ENCODE data around the gene NAP1L5. TPM values are rescaled to one million over a fixed set of nuclear protein-coding genes. Genes with fewer than 3 reads are reported as not detected.
A peak's percentile ranks its signal among the peaks of the same experiment; 100 is the strongest.

The NAP1L5 gene
- total and polyA plus RNA-seq, 7 donors = 1.2 to 4.0 (median 3.3) TPM

DNA sequence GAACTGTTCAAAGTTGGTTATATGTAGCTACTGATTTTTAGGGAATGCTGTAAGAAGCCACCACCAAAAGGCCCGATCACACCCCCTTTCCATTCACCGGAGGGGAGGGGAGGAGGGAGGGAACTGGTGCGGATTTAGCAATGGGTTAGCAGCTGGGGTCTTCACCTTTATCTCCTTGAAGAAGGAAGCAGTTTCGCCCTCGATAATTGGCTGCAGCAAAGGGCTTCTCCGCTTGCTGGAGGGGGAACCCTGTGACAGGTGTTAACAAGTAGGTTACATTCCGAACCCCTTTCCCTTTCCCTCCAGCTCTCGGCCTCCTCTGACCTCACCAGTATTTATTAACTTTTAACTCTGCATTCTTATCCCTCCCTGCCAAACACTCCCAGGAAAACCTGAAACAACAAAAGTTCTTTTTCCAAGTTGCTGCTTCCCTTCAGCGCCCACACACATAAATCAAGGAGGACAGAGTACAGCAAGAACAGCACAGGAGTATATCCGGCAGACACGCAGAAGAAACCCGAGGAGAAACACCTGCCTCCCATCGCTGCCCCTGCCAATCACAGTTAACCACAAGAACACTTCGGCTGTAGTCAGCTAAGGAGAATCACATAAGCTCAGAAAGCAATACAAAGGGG lies 39.8 kb upstream of the NAP1L5 start:
- ATAC-seq (peak; percentile 96 to 98 (median 96)), DNase-seq (peak; percentile 49 to 83)
- Histone ChIP-seq H3K4me3 (peak overlapping the region; percentile 64), H3K4me1 (peaks cover 48% of the 10 kb centered on the region), H3K36me3 (ENCODE audit: insufficient read depth in 1 of 2, low read depth in 1 of 2) (peaks cover 2 to 63% of the 10 kb centered on the region in 2 donors), H3K27me3 (ENCODE audit: insufficient read depth in 3 of 3, low read length in 2 of 3) (no peaks in the 10 kb centered on the region), H3K27ac (peak overlapping the region; percentile 92), H3K9me3 (no peaks in the 10 kb centered on the region)
- TF ChIP-seq, protein P1, sequence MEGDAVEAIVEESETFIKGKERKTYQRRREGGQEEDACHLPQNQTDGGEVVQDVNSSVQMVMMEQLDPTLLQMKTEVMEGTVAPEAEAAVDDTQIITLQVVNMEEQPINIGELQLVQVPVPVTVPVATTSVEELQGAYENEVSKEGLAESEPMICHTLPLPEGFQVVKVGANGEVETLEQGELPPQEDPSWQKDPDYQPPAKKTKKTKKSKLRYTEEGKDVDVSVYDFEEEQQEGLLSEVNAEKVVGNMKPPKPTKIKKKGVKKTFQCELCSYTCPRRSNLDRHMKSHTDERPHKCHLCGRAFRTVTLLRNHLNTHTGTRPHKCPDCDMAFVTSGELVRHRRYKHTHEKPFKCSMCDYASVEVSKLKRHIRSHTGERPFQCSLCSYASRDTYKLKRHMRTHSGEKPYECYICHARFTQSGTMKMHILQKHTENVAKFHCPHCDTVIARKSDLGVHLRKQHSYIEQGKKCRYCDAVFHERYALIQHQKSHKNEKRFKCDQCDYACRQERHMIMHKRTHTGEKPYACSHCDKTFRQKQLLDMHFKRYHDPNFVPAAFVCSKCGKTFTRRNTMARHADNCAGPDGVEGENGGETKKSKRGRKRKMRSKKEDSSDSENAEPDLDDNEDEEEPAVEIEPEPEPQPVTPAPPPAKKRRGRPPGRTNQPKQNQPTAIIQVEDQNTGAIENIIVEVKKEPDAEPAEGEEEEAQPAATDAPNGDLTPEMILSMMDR (IDR thresholded peaks at IDR 0.05) = no peak
- intact Hi-C loops (cut with DNase I) = no loop called here
- 13 to 30% (median 15%) methylated on average over 14 of the region's 14 CpGs for WGBS, 3 donors

DNA sequence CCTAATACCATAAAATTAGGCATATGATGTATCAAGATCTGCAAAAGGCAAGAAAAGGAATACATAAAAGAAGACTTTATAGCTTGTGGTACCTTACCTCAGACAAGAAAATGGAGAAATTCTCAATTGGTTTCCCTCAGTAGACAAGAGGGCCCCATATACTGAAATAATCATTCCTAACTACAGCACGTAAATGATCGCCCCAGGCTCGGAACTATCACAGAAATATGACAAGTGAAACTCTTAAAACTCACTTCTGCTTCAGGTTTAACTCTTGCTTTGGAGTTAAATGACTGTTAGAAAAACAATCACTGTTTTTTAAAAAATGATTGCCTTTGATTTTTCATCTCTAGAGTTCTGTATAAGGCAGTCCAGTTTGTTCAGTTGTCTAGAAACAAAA lies 38.6 kb upstream of the NAP1L5 start:
- H3K9me3 ChIP-seq = no peaks in the 10 kb centered on the region
- WGBS, 3 donors = 60 to 85% (median 70%) methylated on average over 3 of the region's 3 CpGs
- TF ChIP-seq, protein P1 (IDR thresholded peaks at IDR 0.05) = no peak
- peaks cover 48% of the 10 kb centered on the region for H3K4me1 ChIP-seq
- no peak for DNase-seq
- H3K27ac ChIP-seq = peak overlapping the region; percentile 92
- intact Hi-C loops (cut with DNase I) = no loop called here
- no peak for ATAC-seq
- peak overlapping the region; percentile 64 for H3K4me3 ChIP-seq
- no peaks in the 10 kb centered on the region for H3K27me3 ChIP-seq (ENCODE audit: insufficient read depth in 3 of 3, low read length in 2 of 3)
- H3K36me3 ChIP-seq (ENCODE audit: insufficient read depth in 1 of 2, low read depth in 1 of 2) = peaks cover 4 to 66% of the 10 kb centered on the region in 2 donors

DNA sequence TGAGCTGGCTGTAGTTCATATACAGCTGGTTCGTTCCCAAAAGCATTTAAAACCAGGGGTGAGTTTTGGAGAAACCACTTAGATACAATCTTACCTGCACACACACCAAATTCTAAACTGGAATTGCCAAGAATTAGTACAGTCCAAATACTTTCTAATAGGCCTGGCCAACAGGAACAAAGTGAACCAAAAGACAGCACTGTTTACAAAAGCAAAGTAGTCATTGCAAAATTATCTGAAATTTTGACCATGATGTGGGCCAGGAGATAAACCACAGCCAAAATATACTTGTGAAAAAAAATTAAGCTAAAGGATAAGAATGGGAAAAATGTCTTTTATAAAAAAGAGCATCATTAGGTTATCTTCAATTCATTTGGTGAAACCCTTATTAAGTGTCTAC lies 37.9 kb upstream of the NAP1L5 start:
- ATAC-seq (no peak), DNase-seq (no peak)
- Histone ChIP-seq H3K4me1 (peaks cover 48% of the 10 kb centered on the region), H3K9me3 (no peaks in the 10 kb centered on the region), H3K36me3 (ENCODE audit: insufficient read depth in 1 of 2, low read depth in 1 of 2) (peaks cover 6 to 66% of the 10 kb centered on the region in 2 donors), H3K4me3 (peak overlapping the region; percentile 64), H3K27me3 (ENCODE audit: insufficient read depth in 3 of 3, low read length in 2 of 3) (no peaks in the 10 kb centered on the region), H3K27ac (peak overlapping the region; percentile 92)
- 52 to 84% (median 74%) methylated on average over 1 of the region's 1 CpG for WGBS, 3 donors
- TF ChIP-seq, protein P1 (IDR thresholded peaks at IDR 0.05) = no peak
- intact Hi-C loops (cut with DNase I) = no loop called here

DNA sequence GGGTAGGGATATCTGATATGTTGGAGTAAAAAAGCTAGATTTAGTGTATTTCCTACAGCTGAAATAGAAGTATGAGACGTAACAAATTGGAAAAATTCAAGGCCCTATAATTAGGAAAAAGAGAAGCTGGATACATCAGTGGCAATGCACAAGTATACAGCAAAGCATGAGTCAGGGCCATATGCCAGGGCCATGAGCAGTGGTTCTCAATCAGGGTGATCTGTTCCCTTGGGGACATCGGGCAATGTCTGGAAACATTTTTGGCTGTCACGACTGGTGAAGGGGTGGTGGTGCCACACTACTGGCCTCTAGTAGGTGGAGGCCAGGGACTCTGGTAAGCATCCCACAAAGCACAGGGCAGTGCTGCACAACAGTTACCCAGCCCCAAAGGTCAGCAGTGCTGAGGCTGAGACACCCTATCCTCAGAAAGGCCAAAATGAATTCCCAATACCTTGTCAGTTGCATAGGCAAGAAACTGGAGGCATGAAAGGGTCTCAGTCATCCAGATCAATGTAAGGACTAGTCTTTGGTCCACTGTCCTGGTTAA lies 36.8 kb upstream of the NAP1L5 start:
- intact Hi-C loops (cut with DNase I) = no loop called here
- no peaks in the 10 kb centered on the region for H3K27me3 ChIP-seq (ENCODE audit: insufficient read depth in 3 of 3, low read length in 2 of 3)
- H3K27ac ChIP-seq = peak overlapping the region; percentile 50
- H3K36me3 ChIP-seq (ENCODE audit: insufficient read depth in 1 of 2, low read depth in 1 of 2) = peaks cover 8 to 70% of the 10 kb centered on the region in 2 donors
- ATAC-seq (no peak), DNase-seq (no peak)
- peaks cover 55% of the 10 kb centered on the region for H3K4me1 ChIP-seq
- 47 to 63% (median 61%) methylated on average over 3 of the region's 3 CpGs for WGBS, 3 donors
- H3K4me3 ChIP-seq = no peak overlapping the region
- TF ChIP-seq, protein P1 (IDR thresholded peaks at IDR 0.05) = no peak
- no peaks in the 10 kb centered on the region for H3K9me3 ChIP-seq
